Dermis microvascular lymphatic vessel endothelial cell (primary cell): ENCODE data around the gene EPS8. TPM values are rescaled to one million over a fixed set of nuclear protein-coding genes. Genes with fewer than 3 reads are reported as not detected.
"Not testable (repeated sequence)": the region's sequence is repeated elsewhere in the genome, so short reads cannot be mapped to it uniquely, and the experiment has no call there.

Experiments
- DNase-seq, 2 donors: peaks; one replicate each; pipeline versions ENCODE4 v3.0.0 to v3.0.0-alpha.2; 2010; ENCODE audit warnings: low read depth in 2 of 2
- total RNA-seq: library from RNA; depleted of rRNA; stranded (reverse); fragments of >200 nt; gene quantifications from 2 replicates; pipeline ENCODE4 v1.2.1, GENCODE V29; 2014

EPS8 gene
- total RNA-seq, 1 donor from 2014 or later, result 12.1 TPM

DNA sequence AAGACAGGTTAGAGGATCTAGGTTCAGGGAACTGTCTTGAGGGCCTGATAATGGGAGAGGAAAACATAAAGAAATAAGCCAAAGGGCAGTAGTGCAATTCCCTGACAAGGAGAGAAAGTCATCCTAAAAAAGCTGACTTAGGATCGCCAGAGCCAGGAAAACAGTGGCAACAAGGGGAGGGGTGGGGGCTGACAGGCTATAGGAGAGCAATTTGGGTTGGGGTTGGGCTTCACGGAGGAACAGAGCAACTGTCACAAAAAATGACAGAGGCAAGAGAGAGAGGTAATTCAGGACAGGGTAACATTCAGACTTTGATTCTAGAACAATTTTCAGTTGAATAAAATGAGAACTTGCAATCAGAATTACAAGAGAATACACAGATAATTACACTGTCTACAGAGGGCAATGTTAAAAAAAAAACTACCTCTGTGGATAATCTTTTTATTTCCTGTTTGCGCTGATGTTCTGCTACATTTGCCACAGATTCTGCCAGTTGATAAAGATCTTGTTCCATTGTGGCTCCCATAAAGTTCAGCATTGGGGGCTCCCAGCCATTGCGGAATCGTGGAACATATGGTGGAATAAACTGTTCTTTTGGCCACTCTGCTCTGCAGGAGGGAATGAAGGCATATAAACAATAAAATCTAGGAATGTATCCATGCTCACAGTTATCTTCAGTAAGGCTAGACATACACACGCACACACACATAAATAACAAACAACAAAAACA is 138.6 kb downstream of the EPS8 start:
- peak in 1 of 2 donors; percentile 17 for DNase-seq

DNA sequence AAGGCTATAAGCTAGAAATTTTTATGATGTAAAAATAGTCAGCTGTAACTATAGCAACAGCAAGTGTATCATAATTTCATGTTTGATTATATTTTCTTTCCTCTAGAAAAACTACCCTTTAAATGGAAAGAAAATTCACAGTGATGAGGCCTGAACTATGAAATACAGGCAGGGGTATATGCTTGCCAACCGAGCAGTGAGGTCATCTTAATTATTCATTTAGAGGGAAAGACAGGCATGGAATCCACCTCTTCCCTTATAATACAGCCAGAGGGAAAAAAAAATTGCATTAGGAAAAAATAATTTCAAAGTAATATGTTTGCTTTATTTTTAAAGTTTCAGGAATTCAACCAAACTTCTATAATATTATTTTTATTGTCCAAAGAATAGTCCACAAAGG is 139.8 kb downstream of the EPS8 start:
- DNase-seq, result no peak

DNA sequence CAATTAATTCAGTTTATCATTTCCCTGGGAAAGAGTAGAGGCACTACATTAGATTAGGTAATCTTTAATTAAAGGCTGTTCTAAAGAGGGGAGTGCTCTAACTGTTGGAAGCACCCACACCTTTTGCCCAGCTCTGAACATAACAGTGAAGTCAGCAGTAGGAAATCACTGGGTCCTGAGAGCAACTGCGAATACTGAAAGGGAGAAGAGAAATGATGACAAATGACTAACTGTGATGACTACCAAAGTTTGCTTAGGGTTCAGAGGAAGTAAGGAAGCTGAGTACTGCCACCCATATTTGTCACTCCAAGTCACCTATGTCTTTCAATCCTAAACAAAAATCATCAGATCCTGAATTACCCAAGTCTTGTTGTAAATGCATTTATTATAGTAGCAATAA is 140.6 kb downstream of the EPS8 start:
- no peak for DNase-seq

DNA sequence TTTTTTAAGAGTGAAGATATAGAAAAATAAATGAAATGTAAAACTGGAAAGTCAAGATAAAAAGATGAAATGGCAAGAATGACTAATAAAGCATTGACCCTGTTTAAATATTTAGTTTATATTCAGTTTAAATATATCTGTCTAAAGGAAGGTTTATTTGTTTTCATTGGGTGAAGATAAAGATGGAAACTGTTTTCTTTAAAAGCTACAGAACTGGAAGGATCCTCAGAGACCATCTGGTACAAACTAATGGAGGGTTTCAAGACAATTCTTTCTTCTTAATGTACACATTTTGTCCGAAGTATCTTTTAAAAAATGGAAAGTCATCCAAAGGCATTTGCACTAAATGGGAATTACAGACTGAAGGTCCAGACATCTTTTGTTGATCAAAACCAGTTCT is 142.6 kb downstream of the EPS8 start:
- no peak for DNase-seq

DNA sequence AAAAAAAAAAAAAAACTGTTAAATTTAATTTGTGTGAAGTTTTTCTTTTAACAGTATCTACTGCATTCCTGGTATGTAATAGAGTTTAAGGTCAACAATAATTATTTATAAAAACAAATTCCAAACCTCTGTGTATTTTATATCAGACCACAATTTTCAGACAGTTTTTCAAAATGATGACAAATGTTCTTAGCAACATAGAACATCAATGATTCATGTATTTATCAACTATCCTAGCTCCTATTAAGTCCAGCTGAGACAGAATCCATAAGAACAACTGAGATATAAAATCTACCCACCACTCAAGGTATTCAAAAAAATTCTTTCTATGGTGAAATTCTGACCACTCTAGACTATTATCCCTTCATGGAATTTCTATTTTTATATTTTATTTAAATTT is 144.5 kb downstream of the EPS8 start:
- DNase-seq, result no peak

DNA sequence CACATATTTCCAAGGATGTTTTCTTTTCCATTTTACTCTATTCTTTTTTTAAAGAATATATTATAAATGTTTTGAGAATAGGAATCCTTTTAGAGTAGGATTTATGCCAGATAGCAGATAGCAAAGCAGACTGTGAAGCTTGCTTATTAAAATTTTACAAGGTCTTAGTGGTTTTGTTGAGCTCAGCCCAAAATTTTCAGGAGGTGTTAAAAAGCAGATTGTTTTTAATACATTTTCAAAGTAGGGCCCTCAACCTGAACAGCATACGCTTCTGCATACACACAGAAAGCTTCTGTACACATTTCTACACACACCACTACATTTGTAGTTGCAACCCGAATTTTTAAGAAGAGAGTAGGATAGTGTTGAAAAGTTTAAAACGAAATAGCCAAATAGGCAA is 151.0 kb downstream of the EPS8 start:
- no peak for DNase-seq

DNA sequence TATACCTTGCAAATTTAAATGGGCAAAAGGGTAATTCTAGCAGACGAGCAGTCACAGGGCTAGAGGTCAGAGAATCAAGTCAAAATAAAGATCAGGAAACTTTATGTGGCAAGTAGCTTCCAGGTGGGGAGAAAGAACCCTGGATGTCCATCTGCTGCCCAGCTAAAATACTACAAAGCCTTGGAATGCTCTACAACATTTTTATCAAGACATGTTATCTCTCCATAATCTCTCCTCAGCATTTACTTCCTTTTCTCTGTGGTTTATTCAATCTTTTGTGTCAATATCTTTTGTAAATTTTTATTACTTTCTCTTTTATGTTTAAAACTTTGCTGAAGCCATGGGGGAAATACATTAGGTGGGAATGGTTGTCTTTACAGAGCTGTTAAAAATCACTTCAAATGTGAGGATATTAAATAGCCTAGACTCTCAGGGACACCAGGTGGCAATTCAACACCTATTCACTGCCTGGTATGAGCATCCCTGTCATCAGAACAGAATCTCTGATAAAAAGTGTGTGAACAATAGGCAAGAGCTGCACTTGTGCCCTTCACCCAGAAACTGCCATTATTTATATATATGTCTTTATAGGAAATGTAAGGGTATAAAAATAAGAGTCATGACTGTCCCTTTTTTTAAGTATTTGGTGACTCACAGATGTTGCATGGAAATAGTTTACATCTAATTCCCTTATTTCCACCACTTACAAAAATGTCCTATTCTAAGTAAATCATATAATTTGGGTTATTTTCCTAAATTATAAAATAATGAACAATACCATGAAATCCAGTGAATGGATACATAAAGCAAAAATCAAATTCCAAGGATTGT is 152.9 kb downstream of the EPS8 start:
- DNase-seq, result peak in 1 of 2 donors; percentile 33

DNA sequence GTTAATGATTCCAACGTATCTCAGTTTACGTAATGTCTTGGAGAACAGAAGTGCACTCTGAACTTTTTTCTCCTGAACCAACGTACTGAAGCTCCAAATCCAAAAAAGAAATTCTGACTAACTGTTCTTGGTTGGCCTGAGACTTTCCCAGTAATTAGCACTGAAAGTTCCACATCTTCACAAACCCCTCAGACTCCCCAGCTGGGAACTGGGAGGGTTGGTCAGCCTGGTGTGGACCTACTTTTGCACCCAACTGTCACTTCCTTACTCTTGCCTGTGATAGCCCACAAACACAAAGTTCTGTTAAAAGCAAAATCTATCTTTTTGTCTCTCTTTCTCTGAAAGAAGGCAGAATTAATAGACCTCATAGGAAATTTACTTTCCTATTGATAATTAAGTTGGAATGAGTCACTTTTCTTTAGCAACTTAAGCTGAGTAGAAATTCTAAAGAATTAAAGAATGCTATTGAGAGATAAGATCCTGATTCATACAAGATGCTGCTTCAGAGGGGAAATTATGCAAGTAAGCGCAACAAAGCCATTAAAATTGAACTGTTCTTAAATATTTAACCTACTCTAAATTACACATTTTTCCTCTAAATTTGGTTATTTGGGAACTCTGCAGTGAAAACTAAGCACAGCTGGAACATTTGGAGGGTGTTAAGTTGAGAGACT is 155.0 kb downstream of the EPS8 start:
- DNase-seq, result no peak

DNA sequence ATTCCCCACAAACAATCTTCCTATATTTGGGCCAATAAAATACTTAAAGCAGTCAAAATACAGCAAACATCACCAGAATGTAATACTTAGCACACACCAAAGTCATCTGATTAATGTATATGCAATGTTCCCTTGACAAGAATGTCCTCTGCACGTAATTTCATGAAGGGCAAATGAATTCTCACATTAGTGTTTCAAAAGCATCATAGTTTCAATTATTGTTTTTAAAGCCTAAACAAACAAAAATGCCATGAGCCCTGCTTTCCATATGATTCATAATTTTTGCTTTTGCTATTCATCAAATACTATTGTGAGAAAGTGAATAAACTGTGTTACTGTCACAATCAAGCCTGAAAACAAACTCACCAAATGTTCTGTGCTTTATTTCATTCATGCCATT is 156.0 kb downstream of the EPS8 start:
- DNase-seq, result no peak

DNA sequence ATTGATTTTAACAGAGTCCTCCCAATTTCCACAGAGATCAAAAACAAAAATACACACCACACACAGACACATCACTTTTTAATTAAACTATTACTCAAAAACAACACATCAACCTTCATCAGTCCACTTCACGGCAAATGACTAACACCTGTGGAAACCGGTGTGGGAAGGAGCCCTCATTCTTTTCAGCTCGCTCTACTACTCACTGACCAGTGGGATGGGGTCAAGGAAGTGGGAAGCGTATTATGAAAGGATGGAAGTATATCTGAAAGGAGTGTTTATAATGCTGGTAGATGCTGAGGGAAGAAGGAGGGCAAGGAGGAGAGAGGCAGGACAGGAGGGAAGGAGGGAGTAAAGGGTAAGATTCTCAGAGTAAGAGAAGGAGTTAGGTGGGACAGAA is 156.5 kb downstream of the EPS8 start:
- no peak for DNase-seq

DNA sequence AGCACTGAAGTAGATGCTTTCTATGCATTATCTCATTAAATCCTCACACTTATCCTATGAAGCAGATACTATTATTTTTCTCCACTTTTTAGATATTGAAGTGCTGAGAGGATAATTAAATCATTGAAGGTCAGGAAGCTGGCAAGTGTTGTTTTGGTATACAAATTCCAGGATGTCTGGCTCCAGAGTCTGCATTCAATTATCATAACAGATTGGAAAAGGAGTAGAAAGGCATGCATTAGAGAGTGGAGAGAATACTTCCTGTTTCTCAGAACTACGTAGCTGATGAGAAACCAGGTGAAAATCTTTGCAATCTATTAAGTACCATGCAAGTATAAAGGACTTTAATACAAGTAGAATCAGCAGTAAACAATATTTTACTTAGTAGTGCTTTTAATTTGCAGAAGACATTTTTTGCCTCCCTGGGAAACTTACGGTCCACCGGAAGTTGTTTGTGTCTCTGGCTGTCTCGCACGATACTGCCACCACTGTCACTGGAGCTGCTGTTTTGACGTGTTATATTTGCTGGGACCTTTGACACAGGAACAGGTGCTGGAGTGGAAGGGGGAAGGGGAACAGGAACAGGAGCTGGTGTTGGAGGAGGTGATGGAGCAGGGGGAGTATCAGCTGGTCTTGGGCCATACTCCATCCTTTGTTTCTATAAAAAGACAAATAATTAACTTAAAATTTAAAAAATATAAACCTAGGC is 158.0 kb downstream of the EPS8 start:
- no peak for DNase-seq

DNA sequence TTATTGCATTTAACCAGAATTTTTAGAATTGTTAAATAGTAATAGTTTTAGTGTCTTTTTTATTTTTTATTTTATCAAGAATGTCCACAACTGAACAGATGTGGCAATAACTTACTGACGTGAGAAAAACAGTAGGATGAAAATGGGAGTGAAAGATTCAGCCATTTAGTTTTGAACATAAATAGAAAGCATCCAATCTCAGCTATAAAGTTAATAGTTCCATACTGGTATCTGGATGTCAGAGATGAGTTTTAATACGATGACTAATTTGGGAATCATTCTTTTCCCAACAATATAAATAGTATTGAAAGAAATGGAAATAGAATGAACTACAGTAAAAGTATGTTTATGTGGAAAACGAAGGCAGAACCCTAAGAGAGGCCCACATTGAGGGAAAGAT is 159.4 kb downstream of the EPS8 start:
- DNase-seq, result peak in 1 of 2 donors; percentile 41

DNA sequence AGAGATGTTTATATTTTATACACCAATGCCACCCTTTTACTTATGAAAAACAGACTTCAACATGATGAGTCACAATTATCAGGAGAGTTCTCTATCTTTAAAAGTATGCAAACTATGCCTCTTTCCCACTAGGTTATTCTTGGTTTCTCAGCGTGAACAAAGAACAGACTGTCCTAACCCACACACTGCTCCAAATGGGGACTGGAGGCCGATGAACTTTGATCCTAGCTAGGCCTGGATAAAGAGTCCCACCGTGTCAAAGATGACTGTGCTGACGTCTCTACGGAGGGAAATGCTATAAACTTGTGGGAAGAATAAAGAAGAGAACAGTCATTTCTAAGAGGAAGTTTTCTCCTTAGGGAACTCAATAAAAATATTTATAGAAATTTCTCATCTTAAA is 160.1 kb downstream of the EPS8 start:
- DNase-seq, result peak in 1 of 2 donors; percentile 86

DNA sequence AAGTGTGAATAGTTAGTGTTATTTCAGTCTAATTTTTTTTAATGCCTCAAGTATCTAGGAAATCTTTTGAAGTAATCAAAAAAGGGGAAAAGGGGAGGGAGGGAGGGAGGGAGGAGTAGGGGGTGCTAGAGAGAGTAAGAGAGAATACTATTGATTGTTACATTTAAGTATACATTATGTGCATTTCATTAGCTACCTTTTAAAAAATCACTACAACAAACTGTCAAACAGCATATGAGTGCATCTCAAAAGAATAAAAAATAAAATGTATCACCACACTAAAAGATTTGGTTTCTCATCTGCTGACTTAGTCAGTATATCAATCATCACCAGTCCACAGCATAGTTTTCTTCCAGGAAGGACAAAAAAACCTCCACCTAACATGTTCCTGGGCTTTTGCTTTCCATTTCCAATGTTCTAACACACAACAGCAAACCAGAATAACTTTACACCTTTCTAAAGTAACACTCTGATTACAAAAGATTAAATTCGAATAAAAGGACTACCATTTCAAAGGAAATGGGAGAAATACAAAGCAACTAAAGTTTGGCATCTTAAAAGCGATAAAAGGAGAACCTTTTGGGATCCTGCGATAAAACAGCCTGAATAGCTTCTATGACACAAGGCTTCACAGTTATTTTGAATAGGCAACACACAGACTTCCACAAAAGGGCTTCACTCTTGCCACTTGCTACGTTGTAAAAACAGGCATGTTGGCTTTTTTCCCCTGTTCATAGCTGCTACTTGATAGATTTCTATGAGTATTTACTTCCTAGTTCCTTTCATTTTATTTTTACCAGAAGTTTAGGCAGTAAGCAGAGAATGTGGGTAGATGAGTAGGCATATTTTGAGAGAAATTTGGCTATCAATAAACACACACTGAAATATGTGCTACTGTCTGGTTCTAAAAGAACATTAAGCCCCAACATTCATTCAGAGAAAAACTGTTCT is 160.9 kb downstream of the EPS8 start:
- peak in 1 of 2 donors; percentile 57 for DNase-seq

DNA sequence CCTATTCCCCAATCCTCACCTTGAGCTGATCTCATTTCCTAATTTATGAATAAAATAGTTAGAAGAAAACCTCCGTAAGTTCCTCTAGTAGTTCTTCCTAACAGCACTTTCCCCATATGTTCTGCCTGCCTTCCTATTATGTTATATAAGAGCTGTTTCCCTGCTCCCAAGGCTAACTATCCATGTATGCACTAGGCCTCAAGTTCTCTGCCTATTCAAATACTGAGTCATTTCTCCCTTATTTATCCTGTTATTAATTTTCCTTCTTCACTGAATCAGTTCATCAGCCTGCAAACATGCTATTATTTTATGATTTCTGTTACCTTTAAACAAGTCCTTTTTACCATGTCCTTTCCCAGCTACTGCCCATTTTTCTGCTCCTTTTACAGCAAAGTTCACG is 164.1 kb downstream of the EPS8 start:
- no peak for DNase-seq

DNA sequence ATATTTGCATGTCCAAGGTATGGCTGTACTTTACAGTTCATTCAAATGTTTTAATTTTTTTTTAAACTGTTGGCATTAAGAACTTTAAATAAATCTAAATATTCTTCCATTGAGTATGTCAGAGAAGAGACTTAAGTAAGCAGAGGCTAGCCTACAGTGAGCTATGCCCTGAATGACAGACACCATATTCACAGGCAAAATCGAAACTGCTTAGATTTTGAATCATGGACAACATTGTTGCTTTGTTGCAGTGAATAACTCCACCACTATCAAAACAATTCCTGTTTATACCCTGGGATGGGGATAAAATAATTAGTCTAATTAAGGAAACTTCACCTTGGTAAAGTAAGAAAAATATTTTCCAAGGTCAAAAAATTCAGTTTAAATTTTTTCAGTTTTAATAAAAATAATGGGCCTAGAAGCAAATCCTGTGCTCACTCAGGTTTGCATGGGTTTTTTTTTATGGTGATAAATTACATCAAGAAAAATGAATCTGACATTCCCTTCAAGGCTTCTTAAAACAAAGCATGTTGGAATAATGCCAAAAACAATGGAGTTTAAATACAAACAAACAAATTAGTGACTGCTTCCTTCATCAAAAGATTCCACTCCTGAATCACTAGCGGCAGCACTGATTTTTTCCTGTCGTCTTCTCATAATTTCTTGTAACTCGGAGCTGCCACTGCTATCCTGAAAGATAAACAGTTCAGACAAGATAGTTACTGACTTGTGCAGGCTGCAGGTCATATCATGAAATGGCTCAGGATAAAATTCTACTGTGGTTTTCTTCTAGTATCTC is 168.2 kb downstream of the EPS8 start:
- peak in 1 of 2 donors; percentile 58 for DNase-seq

DNA sequence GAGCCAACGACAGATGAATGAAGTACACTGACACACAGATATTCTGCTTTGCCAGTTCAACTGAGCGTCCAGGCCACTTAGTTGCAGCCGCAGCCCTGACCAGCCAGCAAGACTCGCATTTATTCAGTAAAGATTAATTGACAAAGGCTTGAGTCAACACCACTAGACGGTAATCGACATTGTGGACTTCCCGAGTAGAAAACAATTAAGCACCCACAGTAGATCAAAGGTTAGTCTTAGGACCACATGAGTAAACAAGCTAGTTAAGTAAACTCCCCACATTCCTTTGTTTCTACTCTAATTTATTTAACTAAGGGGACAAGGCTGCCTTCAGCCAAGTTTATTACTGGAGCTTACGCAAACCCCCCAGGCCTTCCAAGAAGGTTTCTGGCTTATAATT is 172.7 kb downstream of the EPS8 start:
- not testable (repeated sequence) for DNase-seq

DNA sequence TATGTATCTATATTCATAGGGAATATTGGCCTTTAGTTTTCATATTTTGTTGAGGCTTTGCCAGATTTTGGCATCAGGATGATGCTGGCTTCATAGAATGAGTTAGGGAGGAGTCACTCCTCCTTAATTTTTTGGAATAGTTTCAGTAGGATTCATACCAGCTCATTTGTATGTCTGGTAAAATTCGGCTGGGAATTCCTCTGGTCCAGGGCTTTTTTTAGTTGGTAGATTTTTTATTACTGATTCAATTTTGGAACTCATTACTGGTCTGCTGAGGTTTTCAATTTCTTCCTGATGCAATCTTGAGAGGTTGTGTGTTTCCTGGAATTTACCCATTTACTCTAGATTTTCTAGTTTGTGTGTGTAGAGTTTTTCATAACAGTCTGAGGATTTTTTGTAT is 175.2 kb downstream of the EPS8 start:
- DNase-seq, result no peak

DNA sequence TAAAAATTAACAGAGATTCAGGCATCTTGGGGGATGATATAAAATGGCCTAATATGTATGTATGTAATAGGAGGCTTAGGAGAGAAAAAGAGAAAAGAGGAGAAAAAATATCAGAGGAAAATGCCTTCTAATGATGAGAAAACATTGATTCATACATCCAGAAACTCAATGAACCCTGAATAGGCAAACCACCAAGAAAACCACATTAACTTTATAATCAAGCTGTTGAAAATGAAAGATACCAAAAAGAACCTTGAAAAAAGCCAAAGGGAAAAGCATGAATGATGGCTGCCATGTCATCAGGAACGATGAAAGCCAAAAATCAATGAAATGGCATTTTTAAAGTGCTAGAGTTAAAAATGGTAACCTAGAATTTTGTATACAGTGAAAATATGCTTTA is 180.2 kb downstream of the EPS8 start:
- no peak for DNase-seq

DNA sequence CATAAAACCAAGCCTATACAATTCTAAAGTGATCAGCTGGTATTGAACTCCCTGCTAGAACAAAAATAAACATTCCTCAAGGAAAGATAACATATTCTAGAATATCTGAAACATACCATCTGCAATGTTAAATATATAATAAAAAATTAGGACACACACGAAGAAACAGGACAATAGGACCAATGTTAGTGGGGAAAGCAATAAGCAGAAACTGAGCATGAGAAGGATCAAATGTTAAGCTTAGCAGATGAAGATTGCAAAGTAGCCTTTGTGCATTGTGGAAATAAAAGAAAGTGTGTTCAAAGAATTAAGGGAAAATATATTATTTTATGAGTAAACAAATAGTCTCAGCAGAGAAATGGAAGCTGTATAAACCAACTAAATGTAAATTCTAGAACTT is 180.8 kb downstream of the EPS8 start:
- DNase-seq, result no peak
